HG03066 (cell line): ENCODE data around the gene ATP1A4.
"Not testable (repeated sequence)": the region's sequence is repeated elsewhere in the genome, so short reads cannot be mapped to it uniquely, and the experiment has no call there.

Source experiments
- ATAC-seq: cut with Tn5 transposase; IDR thresholded peaks from one replicate; pipeline ENCODE4 v1.9.1; 2021; ENCODE audit warnings: low read depth; ENCODE audit not compliant: unreplicated experiment

The ATP1A4 gene

GRCh38 chr1:160151303-160151702, at the start of gene ATP1A4:
Gene ATP1A4, plus strand, starts transcription at chr1:160151603. Its CDS starts 438 bp downstream, at chr1:160152041.
- no peak for ATAC-seq

- ATAC-seq: no peak
Observed at GRCh38 chr1:160101717-160102522, 49.5 kb upstream of the ATP1A4 start.

GRCh38 chr1:160103658-160104408, 47.6 kb upstream of the ATP1A4 start:
- no peak for ATAC-seq

- ATAC-seq: no peak
Observed at GRCh38 chr1:160104486-160104885, 46.9 kb upstream of the ATP1A4 start.

- ATAC-seq: no peak
Observed at GRCh38 chr1:160105155-160105554, 46.2 kb upstream of the ATP1A4 start.

GRCh38 chr1:160107512-160107911, 43.9 kb upstream of the ATP1A4 start:
- no peak for ATAC-seq

- no peak for ATAC-seq
Observed at GRCh38 chr1:160108888-160109662, 42.3 kb upstream of the ATP1A4 start.

- ATAC-seq: no peak
Observed at GRCh38 chr1:160109686-160110085, 41.7 kb upstream of the ATP1A4 start.

- ATAC-seq: not testable (repeated sequence)
Observed at GRCh38 chr1:160111462-160111861, 39.9 kb upstream of the ATP1A4 start.

- no peak for ATAC-seq
Observed at GRCh38 chr1:160112357-160112756, 39.0 kb upstream of the ATP1A4 start.

- no peak for ATAC-seq
Observed at GRCh38 chr1:160113407-160113806, 38.0 kb upstream of the ATP1A4 start.

GRCh38 chr1:160114085-160114484, 37.3 kb upstream of the ATP1A4 start:
- ATAC-seq: no peak

GRCh38 chr1:160115545-160116282, 35.7 kb upstream of the ATP1A4 start, which contains the start of gene ATP1A2:
Gene ATP1A2, plus strand, starts transcription at chr1:160115759. Its CDS starts 103 bp downstream, at chr1:160115862.
- no peak for ATAC-seq

- no peak for ATAC-seq
Observed at GRCh38 chr1:160116283-160117147, 34.9 kb upstream of the ATP1A4 start.

GRCh38 chr1:160117300-160117699, 34.1 kb upstream of the ATP1A4 start:
- ATAC-seq: no peak

- no peak for ATAC-seq
Observed at GRCh38 chr1:160117709-160118183, 33.7 kb upstream of the ATP1A4 start.

- no peak for ATAC-seq
Observed at GRCh38 chr1:160118928-160119327, 32.5 kb upstream of the ATP1A4 start.

- ATAC-seq: no peak
Observed at GRCh38 chr1:160120797-160121196, 30.6 kb upstream of the ATP1A4 start.

- no peak for ATAC-seq
Observed at GRCh38 chr1:160121388-160121787, 30.0 kb upstream of the ATP1A4 start.
